GM12878 (cell line): ENCODE data around the gene TMEM39B. TPM values are rescaled to one million over a fixed set of nuclear protein-coding genes. Genes with fewer than 3 reads are reported as not detected.

Experiments used
- ATAC-seq: fragments of 200-7000 bp; cut with Tn5 transposase; 3 replicates; pipeline ENCODE4 v1.9.1; 2020; ENCODE audit warnings: mild to moderate bottlenecking, moderate library complexity
- BruUV-seq: library from RNA; stranded (reverse); fragments of 400-500 nt; replicated peaks from 2 replicates; lab custom pipeline; 2021; lab: Mats Ljungman, UMichigan
- CTCF ChIA-PET: fragments of 300-600 bp; sonication (Branson Sonifier 250); formaldehyde crosslinking; extraction: SDS; loops from one replicate; lab custom pipeline; 2021; ENCODE audit warnings: inconsistent platforms; lab: Yijun Ruan, JAX
- POLR2A ChIA-PET: fragments of 350-600 bp; formaldehyde crosslinking; extraction: SDS; loops from one replicate; lab custom pipeline; 2021; ENCODE audit warnings: inconsistent platforms; lab: Charles Lee
- RAD21 ChIA-PET: fragments of 300-600 bp; sonication (Branson Sonifier 250); formaldehyde crosslinking; loops from one replicate; lab custom pipeline; 2023; ENCODE audit warnings: antibody characterized with exemption; ENCODE audit not compliant: unreplicated experiment; lab: Charles Lee
- SMC1A ChIA-PET: fragments of 300-600 bp; sonication (Branson Sonifier 250); formaldehyde crosslinking; loops from one replicate; lab custom pipeline; 2023; ENCODE audit not compliant: unreplicated experiment, uncharacterized antibody; lab: Charles Lee
- DNase-seq: peaks from one replicate; pipeline ENCODE4 v3.0.0-alpha.2; 2011; ENCODE audit warnings: low read depth, low spot score
- FAIRE-seq: peaks from 3 replicates; lab custom pipeline; 2011; peaks lifted over from hg19 to GRCh38; lab: Jason Lieb, UNC
- H2AFZ ChIP-seq: 2 replicates; pipeline ENCODE4 v1.6.0; 2011; ENCODE audit warnings: low read depth, low read length, control low read depth; ENCODE audit not compliant: control insufficient read depth
- H3K27ac ChIP-seq: 2 replicates; pipeline ENCODE4 v1.5.1; 2011; ENCODE audit warnings: control low read depth; ENCODE audit not compliant: control insufficient read depth, insufficient read depth
- H3K27me3 ChIP-seq, 2 experiments: replicated peaks in 1 of 2; 2 replicates each; pipeline versions ENCODE4 v1.6.0 to v1.6.1; 2011; ENCODE audit warnings: low read length in 1 of 2; ENCODE audit not compliant: control insufficient read depth in 2 of 2, insufficient read depth in 2 of 2
- H3K36me3 ChIP-seq, 2 experiments: 2 replicates each; pipeline ENCODE4 v1.5.1; 2011; ENCODE audit warnings: low read length in 1 of 2; ENCODE audit not compliant: control insufficient read depth in 2 of 2, insufficient read depth in 2 of 2
- H3K4me1 ChIP-seq: 2 replicates; pipeline ENCODE4 v1.6.1; 2011; ENCODE audit warnings: mild to moderate bottlenecking, low read length, moderate library complexity, mixed read lengths; ENCODE audit not compliant: control insufficient read depth, insufficient read depth
- H3K4me2 ChIP-seq: 2 replicates; pipeline ENCODE4 v1.6.0; 2011; ENCODE audit warnings: control low read depth; ENCODE audit not compliant: control insufficient read depth, insufficient read depth
- H3K4me3 ChIP-seq: fragments of 200-600 bp; sonication (generic); 2 replicates; pipeline ENCODE4 v1.5.1; 2016
- H3K79me2 ChIP-seq: 2 replicates; pipeline ENCODE4 v1.6.0; 2011; ENCODE audit warnings: low read length; ENCODE audit not compliant: control insufficient read depth, insufficient read depth
- H3K9ac ChIP-seq: 2 replicates; pipeline ENCODE4 v1.8.0; 2011; ENCODE audit warnings: low read length, control low read depth, mixed read lengths; ENCODE audit not compliant: control insufficient read depth, insufficient read depth
- H3K9me3 ChIP-seq: replicated peaks from 3 replicates; pipeline ENCODE4 v1.5.1; 2011; ENCODE audit warnings: mild to moderate bottlenecking, low read length; ENCODE audit not compliant: control insufficient read depth, insufficient read depth
- H4K20me1 ChIP-seq: 2 replicates; pipeline ENCODE4 v1.6.0; 2011; ENCODE audit not compliant: control insufficient read depth, insufficient read depth
- BHLHE40 ChIP-seq, 2 experiments: fragments of 450-650 bp in 1 of 2; IDR thresholded peaks; 2 replicates each; pipeline ENCODE4 v1.6.1; 2011 to 2017; ENCODE audit warnings: low read depth in 2 of 2, borderline replicate concordance in 1 of 2, improper control_type of control experiment in 1 of 2, low read length in 1 of 2, mild to moderate bottlenecking in 1 of 2
- BRCA1 ChIP-seq: IDR thresholded peaks from 2 replicates; pipeline ENCODE4 v1.6.1; 2011; ENCODE audit warnings: low read depth, low read length, improper control_type of control experiment
- EGR1 ChIP-seq, 2 experiments: IDR thresholded peaks; 1 replicate in 1 of 2; 2 replicates in 1 of 2; pipeline ENCODE4 v1.6.1; 2011 to 2012; ENCODE audit warnings: low read depth in 2 of 2, low read length in 2 of 2, borderline replicate concordance in 1 of 2, mild to moderate bottlenecking in 1 of 2, moderate library complexity in 1 of 2
- FOXM1 ChIP-seq: IDR thresholded peaks from 2 replicates; pipeline ENCODE4 v1.6.1; 2012; ENCODE audit warnings: low read depth, mild to moderate bottlenecking, inconsistent platforms, low read length, moderate library complexity
- HDGF ChIP-seq: fragments of 450-650 bp; IDR thresholded peaks from 2 replicates; pipeline ENCODE4 v1.6.1; 2016; ENCODE audit warnings: antibody characterized with exemption
- MEF2A ChIP-seq: IDR thresholded peaks from 2 replicates; pipeline ENCODE4 v1.6.1; 2011; ENCODE audit warnings: low read depth, mild to moderate bottlenecking, low read length, moderate library complexity; ENCODE audit not compliant: insufficient read depth
- MXI1 ChIP-seq: fragments of 150-350 bp; IDR thresholded peaks from 2 replicates; pipeline ENCODE4 v1.6.1; 2011; ENCODE audit warnings: low read depth, mild to moderate bottlenecking, inconsistent platforms, low read length, improper control_type of control experiment
- NRF1 ChIP-seq: conservative IDR thresholded peaks from 2 replicates; pipeline ENCODE4 v1.6.1; 2011; ENCODE audit warnings: mild to moderate bottlenecking, low read depth, low read length, improper control_type of control experiment
- POU2F2 ChIP-seq: IDR thresholded peaks from 3 replicates; pipeline ENCODE4 v1.6.1; 2011; ENCODE audit warnings: low read depth, mild to moderate bottlenecking, low read length, borderline replicate concordance
- RAD21 ChIP-seq: IDR thresholded peaks from 2 replicates; pipeline ENCODE4 v1.6.1; 2011; ENCODE audit warnings: mild to moderate bottlenecking, low read depth, low read length, moderate library complexity; ENCODE audit not compliant: insufficient read depth
- SMAD5 ChIP-seq: IDR thresholded peaks from 2 replicates; pipeline ENCODE4 v1.6.1; 2016; ENCODE audit warnings: antibody characterized with exemption, low read depth
- YBX1 ChIP-seq: fragments of 450-650 bp; IDR thresholded peaks from 2 replicates; pipeline ENCODE4 v1.6.1; 2016; ENCODE audit warnings: antibody characterized with exemption
- WGBS: methylation state at CpG from one replicate; pipeline ENCODE4 v1.1.6; 2016; ENCODE audit warnings: low lambda C conversion rate; ENCODE audit not compliant: insufficient replicate concordance, insufficient coverage; ENCODE audit errors: missing lambda C conversion rate; 5-methylcytosine and 5-hydroxymethylcytosine counted together
- in situ Hi-C: fragments of 300-500 bp; cut with MboI; formaldehyde crosslinking; loops from 9 replicates; pipeline ENCODE4 v1.14.3; 2018; ENCODE audit warnings: mixed read lengths
- intact Hi-C: fragments of 100-400 bp; cut with micrococcal nuclease; formaldehyde crosslinking; loops from one replicate; pipeline ENCODE4 v1.14.2; 2022; ENCODE audit not compliant: unreplicated experiment
- polyA plus RNA-seq, 11 experiments: library from polyadenylated mRNA; depleted of rRNA in 4 of 11; unstranded in 6 of 11; stranded (reverse) in 5 of 11; fragments of >200 nt; fragmentation: Nextera tagmentation in 4 of 11; fragmentation: Illumina TruSeq in 1 of 11; extraction: Ambion mirVana in 4 of 11; extraction: Trizol in 1 of 11; gene quantifications; 1 replicate in 1 of 11; 2 replicates in 10 of 11; pipeline versions ENCODE4 v1.2.1 to v1.2.3, GENCODE V29; 2011 to 2016; ENCODE audit warnings: inconsistent platforms in 2 of 11, missing spikeins in 2 of 11, low read depth in 1 of 11
- total RNA-seq, 4 experiments: library from RNA; depleted of rRNA in 3 of 4; stranded (reverse); fragments of >200 nt in 3 of 4; fragmentation: Illumina TruSeq in 1 of 4; extraction: Trizol in 1 of 4; gene quantifications; 2 replicates each; pipeline versions ENCODE4 v1.2.1 to v1.2.3, GENCODE V29; 2013 to 2021
- TF ChIP-seq, protein P1 (sequence below): fragments of 450-650 bp; IDR thresholded peaks from 2 replicates; pipeline ENCODE4 v1.6.1; 2018; ENCODE audit warnings: borderline replicate concordance, mild to moderate bottlenecking; ENCODE audit not compliant: partially characterized antibody
- TF ChIP-seq, protein P2 (sequence below): fragments of 450-650 bp; IDR thresholded peaks from 2 replicates; pipeline ENCODE4 v1.6.1; 2017; ENCODE audit warnings: borderline replicate concordance
- TF ChIP-seq, protein P3 (sequence below): IDR thresholded peaks from 2 replicates; pipeline ENCODE4 v1.6.1; 2012; ENCODE audit warnings: low read depth, low read length, improper control_type of control experiment
- TF ChIP-seq, protein P4 (sequence below): IDR thresholded peaks from 2 replicates; pipeline ENCODE4 v1.6.1; 2011; ENCODE audit warnings: low read depth, mild to moderate bottlenecking, low read length, moderate library complexity, borderline replicate concordance; ENCODE audit errors: extremely low read depth

Gene TMEM39B
- total and polyA plus RNA-seq, 10 of the 15 experiments (the other 5 are each of a cell fraction or from before 2014, with no cell fraction given): 2.3 to 27.2 (median 12.3) TPM

DNA sequence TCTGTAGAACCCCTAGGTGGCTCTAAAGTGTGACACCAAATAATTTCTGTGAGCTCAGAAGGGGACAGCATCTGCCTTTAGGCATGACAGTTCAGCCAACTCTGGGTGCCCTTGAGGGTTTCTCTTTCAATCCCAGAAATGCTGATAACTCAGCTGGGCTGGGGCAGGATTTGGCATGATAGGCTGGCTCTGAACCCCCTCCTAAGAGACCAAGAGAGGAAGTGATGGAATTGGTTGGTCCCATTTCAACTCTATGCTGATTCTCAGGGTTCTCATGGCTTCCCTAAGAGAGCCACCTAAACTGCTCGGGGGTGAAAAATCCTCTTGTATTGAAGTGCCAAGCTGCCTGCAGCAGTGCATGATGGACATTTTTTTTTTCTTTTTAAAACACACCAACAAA, 28.5 kb upstream of the TMEM39B start:
- no peaks in the 10 kb centered on the region for H4K20me1 ChIP-seq
- no peaks in the 10 kb centered on the region for H3K4me1 ChIP-seq
- no peak overlapping the region for H3K9ac ChIP-seq
- no peaks in the 10 kb centered on the region for H3K9me3 ChIP-seq
- in situ Hi-C loops: no loop called here
- no peak overlapping the region for H3K4me3 ChIP-seq
- no peak overlapping the region for H2AFZ ChIP-seq
- TF ChIP-seq, protein P1, sequence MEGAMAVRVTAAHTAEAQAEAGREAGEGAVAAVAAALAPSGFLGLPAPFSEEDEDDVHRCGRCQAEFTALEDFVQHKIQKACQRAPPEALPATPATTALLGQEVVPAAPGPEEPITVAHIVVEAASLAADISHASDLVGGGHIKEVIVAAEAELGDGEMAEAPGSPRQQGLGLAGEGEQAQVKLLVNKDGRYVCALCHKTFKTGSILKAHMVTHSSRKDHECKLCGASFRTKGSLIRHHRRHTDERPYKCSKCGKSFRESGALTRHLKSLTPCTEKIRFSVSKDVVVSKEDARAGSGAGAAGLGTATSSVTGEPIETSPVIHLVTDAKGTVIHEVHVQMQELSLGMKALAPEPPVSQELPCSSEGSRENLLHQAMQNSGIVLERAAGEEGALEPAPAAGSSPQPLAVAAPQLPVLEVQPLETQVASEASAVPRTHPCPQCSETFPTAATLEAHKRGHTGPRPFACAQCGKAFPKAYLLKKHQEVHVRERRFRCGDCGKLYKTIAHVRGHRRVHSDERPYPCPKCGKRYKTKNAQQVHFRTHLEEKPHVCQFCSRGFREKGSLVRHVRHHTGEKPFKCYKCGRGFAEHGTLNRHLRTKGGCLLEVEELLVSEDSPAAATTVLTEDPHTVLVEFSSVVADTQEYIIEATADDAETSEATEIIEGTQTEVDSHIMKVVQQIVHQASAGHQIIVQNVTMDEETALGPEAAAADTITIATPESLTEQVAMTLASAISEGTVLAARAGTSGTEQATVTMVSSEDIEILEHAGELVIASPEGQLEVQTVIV: no peak
- no peak for TF ChIP-seq YBX1
- no peak for TF ChIP-seq EGR1 (IDR thresholded peaks at IDR 0.05; ENCODE audit: borderline replicate concordance in 1 of 2, low read depth in 2 of 2, low read length in 2 of 2)
- no peak for TF ChIP-seq FOXM1
- no peak for TF ChIP-seq RAD21
- TF ChIP-seq SMAD5: no peak
- TF ChIP-seq, protein P2, sequence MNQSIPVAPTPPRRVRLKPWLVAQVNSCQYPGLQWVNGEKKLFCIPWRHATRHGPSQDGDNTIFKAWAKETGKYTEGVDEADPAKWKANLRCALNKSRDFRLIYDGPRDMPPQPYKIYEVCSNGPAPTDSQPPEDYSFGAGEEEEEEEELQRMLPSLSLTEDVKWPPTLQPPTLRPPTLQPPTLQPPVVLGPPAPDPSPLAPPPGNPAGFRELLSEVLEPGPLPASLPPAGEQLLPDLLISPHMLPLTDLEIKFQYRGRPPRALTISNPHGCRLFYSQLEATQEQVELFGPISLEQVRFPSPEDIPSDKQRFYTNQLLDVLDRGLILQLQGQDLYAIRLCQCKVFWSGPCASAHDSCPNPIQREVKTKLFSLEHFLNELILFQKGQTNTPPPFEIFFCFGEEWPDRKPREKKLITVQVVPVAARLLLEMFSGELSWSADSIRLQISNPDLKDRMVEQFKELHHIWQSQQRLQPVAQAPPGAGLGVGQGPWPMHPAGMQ: no peak
- no peak for TF ChIP-seq MXI1
- TF ChIP-seq BHLHE40 (IDR thresholded peaks at IDR 0.05; ENCODE audit: borderline replicate concordance in 1 of 2, low read depth in 2 of 2, low read length in 1 of 2): no peak
- no peak for TF ChIP-seq BRCA1
- TF ChIP-seq HDGF: no peak
- no peak for TF ChIP-seq NRF1
- TF ChIP-seq, protein P3, sequence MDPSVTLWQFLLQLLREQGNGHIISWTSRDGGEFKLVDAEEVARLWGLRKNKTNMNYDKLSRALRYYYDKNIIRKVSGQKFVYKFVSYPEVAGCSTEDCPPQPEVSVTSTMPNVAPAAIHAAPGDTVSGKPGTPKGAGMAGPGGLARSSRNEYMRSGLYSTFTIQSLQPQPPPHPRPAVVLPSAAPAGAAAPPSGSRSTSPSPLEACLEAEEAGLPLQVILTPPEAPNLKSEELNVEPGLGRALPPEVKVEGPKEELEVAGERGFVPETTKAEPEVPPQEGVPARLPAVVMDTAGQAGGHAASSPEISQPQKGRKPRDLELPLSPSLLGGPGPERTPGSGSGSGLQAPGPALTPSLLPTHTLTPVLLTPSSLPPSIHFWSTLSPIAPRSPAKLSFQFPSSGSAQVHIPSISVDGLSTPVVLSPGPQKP: no peak
- TF ChIP-seq POU2F2: no peak
- TF ChIP-seq MEF2A: no peak
- TF ChIP-seq, protein P4, sequence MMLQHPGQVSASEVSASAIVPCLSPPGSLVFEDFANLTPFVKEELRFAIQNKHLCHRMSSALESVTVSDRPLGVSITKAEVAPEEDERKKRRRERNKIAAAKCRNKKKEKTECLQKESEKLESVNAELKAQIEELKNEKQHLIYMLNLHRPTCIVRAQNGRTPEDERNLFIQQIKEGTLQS: no peak
- DNase-seq (no peak), FAIRE-seq (no peak), ATAC-seq (no peak)
- intact Hi-C loops: no loop called here
- CTCF ChIA-PET: interaction anchor here (0.6 to 2.1 kb wide), 7 partner anchors 9 to 475 kb away, joined by 3 to 12 read pairs (median 5); no protein-coding TSS in a partner anchor
- no peaks in the 10 kb centered on the region; the same call in 1 of the 2 replicates for H3K79me2 ChIP-seq
- H3K36me3 ChIP-seq: peaks cover 29 to 37% of the 10 kb centered on the region in 2 experiments
- SMC1A ChIA-PET: interaction anchor here (0.7 to 1.6 kb wide), 8 partner anchors 8 to 64 kb away, joined by 3 to 7 read pairs (median 4); no protein-coding TSS in a partner anchor
- no peak overlapping the region for H3K4me2 ChIP-seq
- POLR2A ChIA-PET: interaction anchor here (0.8 to 2.0 kb wide), 6 partner anchors 8 to 74 kb away, joined by 3 to 6 read pairs (median 4); partner anchors contain the start of gene TMEM39B
- BruUV-seq: no TSS peak
- RAD21 ChIA-PET: interaction anchor here (0.6 to 1.5 kb wide), 2 partner anchors 17 to 22 kb away, joined by 3 to 4 read pairs; no protein-coding TSS in a partner anchor
- H3K27me3 ChIP-seq: no peaks in the 10 kb centered on the region
- 87% methylated on average over 1 of the region's 1 CpG for WGBS
- no peak overlapping the region for H3K27ac ChIP-seq
